CMK (cell line): Measurements from ENCODE around the gene KCTD3.

Experiments used
- DNase-seq: peaks from one replicate; pipeline ENCODE4 v3.0.0-alpha.2; 2010; ENCODE audit warnings: low read depth

Gene KCTD3

DNA sequence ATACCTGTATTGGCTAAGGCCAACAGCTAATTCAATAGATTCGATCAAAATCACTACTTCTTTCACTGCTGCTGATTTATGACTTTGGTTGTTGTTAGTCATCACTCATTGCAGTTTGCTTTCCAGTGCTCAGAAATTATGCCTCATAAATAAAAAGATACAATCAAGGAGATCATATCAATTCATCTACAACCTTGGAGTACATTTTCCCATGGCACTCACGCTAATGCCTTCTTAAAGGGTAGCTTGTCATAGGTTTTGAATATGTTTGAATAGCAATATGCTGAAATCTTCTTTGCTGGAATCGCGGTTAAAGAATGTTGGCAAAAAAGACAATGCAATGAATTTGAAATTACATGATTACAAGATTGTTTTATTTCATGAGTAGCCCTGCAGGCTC lies 89.9 kb downstream of the KCTD3 start:
- DNase-seq, result no peak

DNA sequence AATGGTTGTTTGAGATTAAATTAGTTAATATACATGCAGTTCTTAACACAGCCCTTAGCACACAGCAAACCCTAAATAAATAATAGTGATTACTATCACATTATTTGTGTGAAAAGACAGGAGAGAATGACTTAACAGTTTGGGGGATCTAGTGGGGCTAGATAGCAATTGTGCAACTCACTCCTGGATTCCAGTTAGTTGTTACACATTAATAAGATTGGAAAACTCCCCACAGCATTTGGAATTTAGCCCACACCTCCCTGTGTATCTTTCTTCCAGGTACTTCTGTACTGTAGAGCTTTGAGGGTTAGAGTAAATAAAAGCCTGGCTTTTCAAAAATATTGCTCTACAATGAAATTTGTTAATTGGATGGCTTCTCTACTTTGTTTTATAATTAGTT lies 93.2 kb downstream of the KCTD3 start:
- no peak for DNase-seq

DNA sequence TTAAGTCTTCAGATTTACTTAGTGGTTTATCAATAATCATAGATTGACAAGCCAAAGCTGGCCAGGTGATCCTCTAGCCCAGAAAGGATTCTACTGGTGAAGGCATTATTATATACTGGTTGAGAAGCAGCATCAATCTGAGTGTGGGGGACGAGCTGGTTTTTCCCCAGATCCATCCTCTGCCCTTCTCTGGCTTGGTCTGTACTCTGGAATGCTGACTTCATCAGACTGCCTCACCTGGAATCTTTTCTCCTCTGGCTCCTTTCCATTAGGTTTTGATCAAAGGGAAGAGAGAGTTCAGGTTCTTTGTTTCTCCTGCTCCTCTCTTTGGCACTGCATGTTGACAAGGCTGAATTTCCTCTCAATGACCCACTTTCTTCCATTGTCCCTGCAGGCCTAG lies 93.9 kb downstream of the KCTD3 start:
- DNase-seq, result no peak

- DNase-seq, result no peak
Observed at GRCh38 chr1:215665215-215665614, 98.1 kb downstream of the KCTD3 start.

DNA sequence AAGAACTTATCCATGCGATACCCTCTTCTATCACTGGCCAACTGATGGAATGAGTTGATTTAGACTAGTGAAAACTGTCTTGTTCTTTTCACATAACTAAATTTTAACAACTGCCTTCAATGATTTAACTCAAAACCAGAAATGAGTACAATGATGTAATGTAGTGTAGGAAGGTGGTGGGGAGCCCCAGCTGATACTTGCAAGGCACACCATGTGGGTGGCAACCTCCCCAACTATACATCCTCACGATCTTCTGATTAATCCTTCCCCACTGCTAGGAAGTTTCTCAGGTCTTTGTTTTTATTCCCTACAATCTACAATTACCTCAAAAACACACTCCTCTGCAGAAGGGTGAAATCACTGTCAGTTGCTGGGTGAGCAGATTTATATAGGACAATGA lies 100.7 kb downstream of the KCTD3 start:
- no peak for DNase-seq

GRCh38 chr1:215669806-215670491 lies 102.8 kb downstream of the KCTD3 start:
- DNase-seq, result no peak
